HG03097 (cell line): ENCODE results near the gene GBP7.
"Not testable (repeated sequence)": the region's sequence is repeated elsewhere in the genome, so short reads cannot be mapped to it uniquely, and the experiment has no call there.

ENCODE experiments used
- ATAC-seq: cut with Tn5 transposase; IDR thresholded peaks from one replicate; pipeline ENCODE4 v1.9.1; 2021; ENCODE audit not compliant: unreplicated experiment, low FRiP score

The GBP7 gene

GRCh38 chr1:89172468-89173143 is 3.2 kb downstream of the GBP7 start:
- no peak for ATAC-seq

DNA sequence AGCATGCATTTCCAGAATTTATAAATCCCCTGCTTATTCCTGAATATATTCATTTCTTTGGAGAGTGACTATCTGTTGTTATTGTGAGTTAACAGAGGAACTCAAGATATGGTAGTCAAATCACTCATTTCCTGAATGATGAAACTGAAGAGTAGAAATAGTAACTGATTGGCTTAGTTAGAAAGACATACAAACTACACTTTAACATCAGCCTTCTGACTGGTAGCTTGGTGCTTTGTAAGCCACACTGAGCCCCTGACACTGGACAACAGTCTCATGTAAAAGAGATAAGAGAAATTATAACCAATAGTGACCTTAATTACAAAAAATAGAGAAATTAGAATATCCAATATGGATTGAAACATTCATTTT is 4.8 kb downstream of the GBP7 start:
- ATAC-seq, result no peak

- no peak for ATAC-seq
Measured at GRCh38 chr1:89170170-89171066, 5.4 kb downstream of the GBP7 start.

DNA sequence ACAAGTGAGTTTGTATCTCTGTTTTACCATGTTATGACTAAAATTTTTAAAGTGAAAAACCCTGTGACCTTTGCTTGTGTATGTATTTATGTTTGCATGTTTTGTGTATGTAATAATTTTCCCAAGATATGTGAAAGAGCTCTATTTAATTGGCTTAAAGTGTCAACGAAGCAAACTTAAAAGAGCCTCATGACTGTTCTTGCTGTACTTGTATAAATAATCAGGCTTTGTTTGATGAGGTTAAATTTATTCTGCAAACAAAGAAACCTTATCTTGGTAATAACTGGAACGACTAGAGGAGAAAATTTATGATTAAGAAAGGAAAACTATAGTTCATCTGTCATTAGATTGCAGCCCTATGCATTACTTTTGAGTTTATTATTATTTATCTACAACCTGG is 6.6 kb downstream of the GBP7 start:
- ATAC-seq, result no peak

- no peak for ATAC-seq
Measured at GRCh38 chr1:89167590-89168230, 8.1 kb downstream of the GBP7 start.

DNA sequence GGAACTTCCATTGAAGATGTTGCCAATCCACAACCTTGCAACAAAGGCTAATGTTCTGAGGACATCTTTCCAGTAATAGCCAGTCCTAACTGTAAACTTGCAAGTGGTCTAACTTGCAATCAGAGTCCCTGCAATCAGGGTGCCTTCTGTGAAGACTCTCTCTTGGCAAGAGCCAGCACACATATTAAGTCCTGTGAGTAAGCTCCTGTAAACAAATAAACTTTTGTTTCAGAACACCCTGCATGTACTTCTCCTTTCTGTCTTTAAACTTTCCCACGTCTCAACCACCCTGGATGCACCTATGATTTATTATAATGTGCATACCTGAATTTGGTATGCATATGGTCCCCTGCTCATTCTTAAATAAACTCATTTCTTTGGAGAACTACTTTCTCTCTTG is 9.1 kb downstream of the GBP7 start:
- ATAC-seq, result no peak

GRCh38 chr1:89165811-89166210 is 10.0 kb downstream of the GBP7 start:
- no peak for ATAC-seq

- ATAC-seq, result no peak
Measured at GRCh38 chr1:89151047-89151446, 24.8 kb downstream of the GBP7 start.

DNA sequence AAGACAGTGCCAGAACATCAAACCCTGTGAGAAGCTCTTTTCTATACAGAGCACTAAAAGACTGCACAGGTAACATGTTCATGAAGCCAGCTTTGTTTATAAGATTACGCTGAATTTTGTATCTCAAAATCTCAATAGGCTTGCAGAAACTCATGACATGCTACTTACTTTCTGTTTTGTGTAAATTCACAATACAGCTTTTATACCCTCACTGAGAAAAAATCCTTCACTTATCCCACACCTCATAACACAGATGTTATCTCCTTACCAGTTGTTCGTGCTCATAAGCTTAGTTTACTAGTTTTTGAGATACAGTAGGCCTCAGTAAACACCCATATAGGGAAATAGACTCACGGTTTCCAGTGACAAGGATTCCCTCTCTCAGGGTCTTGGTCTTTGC is 25.8 kb downstream of the GBP7 start:
- no peak for ATAC-seq

DNA sequence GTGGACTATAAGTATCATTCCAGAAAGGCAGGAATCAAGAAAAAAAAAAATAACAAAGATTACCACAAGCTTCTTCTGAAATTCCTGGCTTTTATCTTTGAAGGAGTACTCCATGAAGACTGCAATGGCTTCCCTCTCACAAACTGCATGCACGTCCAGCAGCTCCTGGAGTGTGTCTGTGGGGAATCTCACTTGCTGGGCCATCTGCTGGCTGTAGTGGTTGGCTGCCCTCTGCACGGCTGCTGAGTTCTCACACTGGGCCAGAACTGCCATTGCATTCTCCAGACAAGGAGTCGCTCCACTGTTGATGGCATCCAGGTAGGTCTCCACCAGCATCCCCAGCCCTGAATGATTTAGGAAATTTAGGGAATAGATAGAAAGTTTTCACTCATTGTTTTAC is 26.6 kb downstream of the GBP7 start:
- ATAC-seq, result no peak

DNA sequence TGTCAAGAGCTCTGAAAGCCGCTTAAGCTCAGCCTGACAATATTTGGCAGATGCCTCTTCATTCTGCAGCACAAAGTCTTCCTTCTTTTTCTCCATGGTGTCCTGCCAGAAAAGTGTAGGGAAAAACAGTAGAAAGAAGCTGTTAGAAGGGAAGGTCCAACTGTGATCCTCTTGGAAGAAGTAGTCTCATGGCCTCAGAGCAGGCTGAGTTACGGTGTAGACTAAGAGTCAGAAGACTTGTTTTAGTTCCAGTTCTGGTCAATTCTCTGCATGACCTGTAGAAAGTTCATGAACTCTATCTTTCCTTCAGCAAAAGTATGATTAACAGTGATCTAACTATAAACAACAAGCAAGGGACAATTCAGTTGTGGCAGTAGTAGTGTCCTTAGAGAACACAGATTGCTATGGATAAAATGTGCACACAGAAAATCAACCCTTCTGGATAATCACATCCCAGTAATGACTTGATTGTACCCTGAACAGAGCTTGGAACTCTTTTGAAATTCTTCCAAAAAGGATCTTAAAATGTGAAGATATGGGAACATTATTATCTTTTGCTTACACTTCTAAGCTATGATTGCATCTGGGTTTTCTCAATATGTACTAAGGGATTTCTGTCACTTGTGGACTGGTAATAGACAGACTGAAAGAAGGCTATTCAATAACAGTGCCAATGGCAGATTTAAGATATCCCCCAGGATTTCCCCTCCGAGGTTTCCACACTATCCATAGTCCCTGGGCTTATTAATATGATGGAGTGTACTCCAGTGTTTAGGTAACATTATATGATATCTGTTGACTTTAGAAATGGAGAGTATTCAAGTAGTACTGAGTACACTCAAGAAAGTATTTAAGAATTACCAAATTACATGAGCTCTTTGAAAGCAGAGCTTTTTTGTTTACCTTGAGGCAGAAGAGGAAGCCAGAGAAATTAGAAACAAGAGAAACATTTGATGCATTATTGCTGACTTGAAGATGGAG is 27.8 kb downstream of the GBP7 start:
- ATAC-seq, result no peak

DNA sequence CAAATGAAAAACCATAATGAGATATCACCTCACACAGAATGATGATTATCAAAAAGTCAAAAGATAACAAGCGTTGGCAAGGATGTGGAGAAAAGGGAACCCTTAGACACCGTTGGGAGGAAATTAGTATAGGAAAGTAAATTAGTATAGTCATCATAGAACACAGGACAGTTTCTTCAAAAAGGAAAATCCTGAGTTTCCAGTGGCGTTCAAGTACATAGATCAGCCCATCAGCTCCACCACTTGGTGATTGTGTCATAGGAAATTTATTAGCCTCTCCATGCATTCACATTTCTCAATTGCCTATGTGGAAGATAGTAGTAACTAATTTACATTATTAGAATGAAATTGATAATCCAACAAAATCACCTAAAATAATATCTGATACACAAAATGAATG is 29.1 kb downstream of the GBP7 start:
- ATAC-seq, result no peak

- no peak for ATAC-seq
Measured at GRCh38 chr1:89143484-89143883, 32.3 kb downstream of the GBP7 start.

DNA sequence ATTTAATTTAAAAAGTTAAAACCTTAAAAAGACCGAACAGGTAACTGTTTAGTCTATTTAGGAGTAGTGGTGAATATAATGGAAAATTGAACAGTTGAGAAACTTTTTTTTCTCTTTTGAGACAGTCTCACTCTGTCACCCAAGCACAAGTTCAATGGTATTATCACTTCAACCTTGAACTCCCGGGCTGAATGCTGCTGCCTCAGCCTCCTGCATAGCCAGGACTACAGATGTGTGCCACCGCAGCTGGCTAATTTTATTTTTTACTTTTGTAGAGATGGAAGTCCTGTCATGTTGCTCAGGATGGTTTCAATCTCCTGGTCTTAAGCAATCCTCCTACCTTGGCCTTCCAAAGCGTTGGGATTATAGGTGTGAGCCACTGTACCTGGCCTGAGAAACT is 33.6 kb downstream of the GBP7 start:
- ATAC-seq, result no peak

DNA sequence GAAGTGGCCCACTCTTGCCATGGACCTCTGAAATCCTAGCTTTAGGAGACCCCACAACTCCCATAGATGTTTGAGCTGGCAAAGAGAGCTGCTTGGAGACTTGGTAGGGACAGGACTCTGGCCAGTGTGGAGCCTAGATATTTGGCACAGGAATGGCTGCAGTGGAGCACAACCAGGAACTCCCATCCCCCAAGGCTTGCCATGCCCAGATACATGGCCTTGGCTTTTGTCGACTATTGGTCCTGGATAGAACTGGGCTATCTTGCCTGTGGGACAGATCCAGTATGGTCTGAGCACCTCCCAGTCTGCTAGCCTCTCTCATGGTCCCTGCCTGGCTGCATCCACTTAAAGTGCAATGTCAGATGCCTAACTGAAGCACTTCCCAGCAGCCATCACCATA is 42.1 kb downstream of the GBP7 start:
- no peak for ATAC-seq

DNA sequence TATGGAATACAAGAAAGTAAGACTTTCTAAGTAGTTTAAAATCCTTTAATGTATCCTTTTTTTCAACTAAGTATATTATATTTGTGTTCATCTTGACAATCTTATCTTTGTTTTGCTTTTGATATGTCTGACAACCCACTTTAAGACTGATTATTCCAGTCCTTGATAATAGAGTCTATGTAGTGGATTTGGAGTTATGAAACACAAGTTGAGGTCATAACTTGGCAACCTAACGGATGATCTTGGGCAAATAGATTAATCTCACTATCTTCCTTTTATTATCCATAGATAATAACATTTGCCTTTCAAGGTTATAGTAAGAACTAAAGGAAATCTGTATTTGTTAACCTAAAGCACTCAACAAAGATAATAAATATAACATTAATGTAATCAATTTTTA is 45.1 kb downstream of the GBP7 start:
- ATAC-seq, result no peak

GRCh38 chr1:89129911-89130310 is 45.9 kb downstream of the GBP7 start:
- no peak for ATAC-seq

GRCh38 chr1:89128003-89128458 is 47.8 kb downstream of the GBP7 start:
- ATAC-seq, result not testable (repeated sequence)

- ATAC-seq, result not testable (repeated sequence)
Measured at GRCh38 chr1:89126602-89127565, 48.9 kb downstream of the GBP7 start.
